Upper lobe of right lung (tissue), 1 donor: ENCODE data around the gene XPO6. TPM values are rescaled to one million over a fixed set of nuclear protein-coding genes. Genes with fewer than 3 reads are reported as not detected.
A peak's percentile ranks its signal among the peaks of the same experiment; 100 is the strongest.

ENCODE experiments used
- ATAC-seq: fragments of 200-7000 bp; cut with Tn5 transposase; one replicate; pipeline ENCODE4 v1.9.1; 2020; ENCODE audit warnings: mild to moderate bottlenecking, moderate library complexity
- DNase-seq: peaks from one replicate; pipeline ENCODE4 v3.0.0-alpha.2; 2020
- H3K27ac ChIP-seq: fragments of 200-600 bp; one replicate; pipeline ENCODE4 v1.8.0; 2022
- H3K27me3 ChIP-seq: fragments of 200-600 bp; one replicate; pipeline ENCODE4 v1.8.0; 2022; ENCODE audit warnings: mild to moderate bottlenecking
- H3K36me3 ChIP-seq: fragments of 200-600 bp; one replicate; pipeline ENCODE4 v1.8.0; 2022
- H3K4me1 ChIP-seq: fragments of 200-600 bp; one replicate; pipeline ENCODE4 v1.8.0; 2022
- H3K4me3 ChIP-seq: fragments of 200-600 bp; one replicate; pipeline ENCODE4 v1.8.0; 2022; ENCODE audit warnings: mild to moderate bottlenecking
- H3K9me3 ChIP-seq: fragments of 200-600 bp; one replicate; pipeline ENCODE4 v1.8.0; 2022
- CTCF ChIP-seq: fragments of 200-600 bp; IDR thresholded peaks from one replicate; pipeline ENCODE4 v1.8.0; 2022; ENCODE audit warnings: antibody characterized with exemption
- intact Hi-C: fragments of 100-400 bp; cut with DNase I; formaldehyde crosslinking; loops from one replicate; pipeline ENCODE4 v1.11.0; 2022
- total RNA-seq: library from RNA; stranded (reverse); fragmentation: NEBNext Ultra II Directional; extraction: Animal tissue kit (Norgen Biotek cat#: 25700); gene quantifications from one replicate; pipeline ENCODE4 v1.2.1, GENCODE V29; 2021
- donor health status: DM: no; HTN: yes; CAD: no; lungs with severe emphysema.

The XPO6 gene
- total RNA-seq, 1 donor from 2014 or later = 102 TPM

- Histone ChIP-seq H3K36me3 (no peaks in the 10 kb centered on the region), H3K27me3 (no peaks in the 10 kb centered on the region), H3K4me3 (no peak overlapping the region), H3K9me3 (no peaks in the 10 kb centered on the region), H3K4me1 (no peaks in the 10 kb centered on the region), H3K27ac (no peak overlapping the region)
- DNase-seq (no peak), ATAC-seq (no peak)
- intact Hi-C loops = no loop called here
- TF ChIP-seq CTCF = no peak
Observed at GRCh38 chr16:28090646-28091377, 121.0 kb downstream of the XPO6 start.

DNA sequence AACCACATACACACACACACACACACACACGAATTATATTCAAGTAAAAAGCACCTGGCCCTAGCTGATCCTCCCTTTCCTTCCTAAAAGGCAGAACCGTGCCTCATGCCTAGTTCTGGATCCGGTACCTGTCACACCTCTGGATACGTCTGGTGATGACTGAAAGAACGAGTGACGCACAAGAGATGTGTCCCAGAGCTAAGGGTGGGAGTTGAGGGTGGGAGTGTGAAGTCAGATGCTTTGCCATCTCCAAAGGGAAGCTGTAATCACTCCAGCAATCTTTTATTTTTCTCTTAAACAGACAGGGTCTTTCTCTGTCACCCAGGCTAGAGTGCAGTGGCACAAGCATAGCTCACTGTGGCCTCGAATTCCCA is 121.8 kb downstream of the XPO6 start:
- ATAC-seq (no peak), DNase-seq (no peak)
- intact Hi-C loops = no loop called here
- no peak overlapping the region for H3K27ac ChIP-seq
- no peaks in the 10 kb centered on the region for H3K36me3 ChIP-seq
- TF ChIP-seq CTCF = no peak
- no peaks in the 10 kb centered on the region for H3K27me3 ChIP-seq
- no peak overlapping the region for H3K4me3 ChIP-seq
- no peaks in the 10 kb centered on the region for H3K4me1 ChIP-seq
- H3K9me3 ChIP-seq = no peaks in the 10 kb centered on the region

GRCh38 chr16:28089205-28089991 is 122.4 kb downstream of the XPO6 start:
- Histone ChIP-seq H3K4me1 (no peaks in the 10 kb centered on the region), H3K27me3 (no peaks in the 10 kb centered on the region), H3K27ac (no peak overlapping the region), H3K9me3 (no peaks in the 10 kb centered on the region), H3K4me3 (no peak overlapping the region), H3K36me3 (no peaks in the 10 kb centered on the region)
- DNase-seq = no peak
- TF ChIP-seq CTCF = no peak
- intact Hi-C loops = no loop called here
- ATAC-seq = peak; percentile 3

DNA sequence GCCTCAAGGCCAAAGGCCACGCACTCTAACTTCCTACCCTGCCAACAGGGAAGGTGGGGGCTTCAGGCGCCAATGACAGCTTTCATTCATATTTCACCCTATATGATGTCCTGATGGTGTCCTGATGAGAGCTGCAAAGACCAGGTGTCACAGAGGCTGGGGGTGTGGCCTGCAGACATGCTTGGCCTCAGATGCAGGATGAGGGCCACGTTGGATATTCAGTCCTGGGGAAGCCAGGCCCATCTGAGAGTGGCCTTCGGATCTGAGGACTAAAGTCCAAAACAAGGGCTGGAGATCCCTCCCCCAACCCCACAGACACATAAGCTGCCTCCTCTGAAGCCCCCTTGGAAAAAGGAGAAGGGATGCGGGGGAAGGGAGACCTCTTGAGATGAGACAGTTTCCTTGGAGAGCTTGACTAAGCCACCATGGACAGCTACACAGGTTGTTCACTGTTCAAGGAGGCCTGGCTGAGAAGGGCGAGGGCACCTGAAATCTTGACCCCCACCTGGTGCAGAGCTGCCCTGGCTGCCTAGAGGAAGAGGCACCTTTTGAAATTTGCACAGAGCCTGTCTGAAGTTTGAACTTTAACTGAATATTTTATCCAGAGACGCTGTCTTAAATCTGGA is 124.0 kb downstream of the XPO6 start:
- no peak for TF ChIP-seq CTCF
- DNase-seq (no peak), ATAC-seq (no peak)
- H3K36me3 ChIP-seq = no peaks in the 10 kb centered on the region
- H3K4me3 ChIP-seq = no peak overlapping the region
- H3K27ac ChIP-seq = no peak overlapping the region
- H3K4me1 ChIP-seq = no peaks in the 10 kb centered on the region
- no peaks in the 10 kb centered on the region for H3K27me3 ChIP-seq
- intact Hi-C loops = no loop called here
- no peaks in the 10 kb centered on the region for H3K9me3 ChIP-seq

GRCh38 chr16:28087140-28087660 is 124.6 kb downstream of the XPO6 start:
- Histone ChIP-seq H3K27ac (no peak overlapping the region), H3K4me3 (no peak overlapping the region), H3K36me3 (no peaks in the 10 kb centered on the region), H3K9me3 (no peaks in the 10 kb centered on the region), H3K27me3 (no peaks in the 10 kb centered on the region), H3K4me1 (no peaks in the 10 kb centered on the region)
- ATAC-seq (no peak), DNase-seq (no peak)
- TF ChIP-seq CTCF = no peak
- intact Hi-C loops = no loop called here
